Measurements from ENCODE around the gene IL32.
"Not testable (repeated sequence)": the region's sequence is repeated elsewhere in the genome, so short reads cannot be mapped to it uniquely, and the experiment has no call there.

IL32 gene

DNA sequence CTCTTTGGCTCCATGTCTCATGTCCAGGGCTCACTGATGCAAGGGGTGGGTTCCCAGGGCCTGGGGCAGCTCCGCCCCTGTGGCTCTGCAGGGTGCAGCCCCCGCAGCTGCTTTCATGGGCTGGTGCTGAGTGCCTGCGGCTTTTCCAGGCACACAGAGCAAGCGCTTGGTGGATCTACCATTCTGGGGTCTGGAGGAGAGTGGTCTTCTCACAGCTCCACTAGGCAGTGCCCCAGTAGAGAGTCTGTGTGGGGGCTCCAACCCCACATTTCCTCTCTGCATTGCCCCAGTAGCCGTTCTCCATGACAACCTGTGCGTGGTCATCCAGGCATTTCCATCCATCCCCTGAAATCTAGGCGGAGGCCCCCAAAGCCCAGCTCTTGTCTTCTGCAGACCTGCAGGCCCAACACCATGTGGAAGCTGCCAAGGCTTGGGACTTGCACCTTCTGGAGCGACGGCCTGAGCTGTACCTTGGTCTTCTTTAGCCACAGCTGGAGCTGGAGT, 5.2 kb downstream of the IL32 start:
- DNase-seq (ENCODE audit: low read depth, low spot score), result peak; percentile 64

DNA sequence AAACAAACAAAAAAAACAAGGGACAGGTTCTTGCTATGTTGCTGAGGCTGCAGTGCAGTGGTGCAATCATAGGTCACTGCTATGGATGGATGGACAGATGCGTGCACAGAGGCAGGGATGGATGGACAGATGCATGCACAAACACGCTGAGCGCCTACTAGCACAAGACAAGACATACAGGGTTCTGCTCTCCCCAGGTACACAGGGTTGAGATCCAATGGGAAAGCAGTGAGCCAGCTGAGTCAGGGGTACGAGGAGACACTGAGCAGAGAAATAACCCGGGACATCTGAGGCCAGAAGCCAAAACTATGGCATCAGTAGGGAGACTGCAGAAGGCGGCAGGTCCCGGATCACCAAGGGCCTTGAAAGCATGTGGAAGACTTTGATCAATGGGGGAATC, 6.2 kb downstream of the IL32 start:
- no peak for DNase-seq (ENCODE audit: low read depth, low spot score)

GRCh38 chr16:3072148-3072547, 6.7 kb downstream of the IL32 start:
- not testable (repeated sequence) for DNase-seq (ENCODE audit: low read depth, low spot score)

DNA sequence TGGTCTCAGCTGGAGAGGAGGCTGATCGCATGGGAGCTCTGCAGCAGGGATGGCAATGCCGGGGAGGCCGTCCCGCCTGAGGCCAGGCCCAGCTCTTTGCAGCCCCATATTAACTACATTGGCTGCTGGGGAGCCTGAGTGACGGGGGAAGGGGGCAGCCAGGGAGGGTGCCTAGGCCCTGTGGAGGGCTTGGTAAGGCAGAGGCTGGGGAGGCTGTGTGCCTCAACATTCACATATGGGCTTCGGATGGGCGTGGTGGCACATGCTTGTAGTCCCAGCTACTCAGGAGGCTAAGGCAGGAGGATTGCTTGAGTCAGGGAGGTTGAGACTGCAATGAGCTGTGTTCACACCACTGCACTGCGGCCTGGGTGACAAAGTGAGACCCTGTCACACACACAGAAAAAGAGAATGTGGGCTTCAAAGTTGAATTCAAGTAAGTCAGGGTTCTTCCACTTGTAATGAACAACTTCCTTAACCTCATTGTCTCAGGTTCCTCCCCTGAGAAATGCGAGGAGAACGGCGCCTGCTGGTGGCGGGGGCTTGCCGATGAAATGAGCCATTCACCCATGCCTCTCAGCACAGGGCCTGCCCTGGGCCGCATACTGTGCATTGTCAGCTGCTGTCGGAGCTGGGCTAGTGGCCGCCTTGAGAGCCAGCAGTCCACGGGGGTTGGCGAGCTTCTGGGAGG, 7.3 kb downstream of the IL32 start:
- DNase-seq (ENCODE audit: low read depth, low spot score), result not testable (repeated sequence)

DNA sequence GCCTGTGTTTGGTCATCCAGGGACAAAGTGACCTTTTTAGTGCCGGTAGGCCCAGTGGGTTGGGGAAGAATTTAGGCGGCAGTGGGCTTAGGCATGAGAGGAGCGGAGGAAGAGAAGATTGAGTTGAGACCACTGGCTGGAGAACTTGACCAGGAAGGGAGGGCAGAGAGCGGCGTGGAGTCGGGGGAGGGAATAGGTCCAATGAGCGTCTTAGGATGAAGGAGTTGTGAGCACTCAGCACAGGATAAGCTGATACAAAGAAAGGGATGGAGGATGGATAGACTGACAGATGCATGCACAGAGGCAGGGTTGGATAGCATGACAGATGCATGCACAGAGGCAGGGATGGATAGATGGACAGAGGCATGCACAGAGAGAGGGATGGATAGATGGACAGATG, 8.0 kb downstream of the IL32 start:
- no peak for DNase-seq (ENCODE audit: low read depth, low spot score)

DNA sequence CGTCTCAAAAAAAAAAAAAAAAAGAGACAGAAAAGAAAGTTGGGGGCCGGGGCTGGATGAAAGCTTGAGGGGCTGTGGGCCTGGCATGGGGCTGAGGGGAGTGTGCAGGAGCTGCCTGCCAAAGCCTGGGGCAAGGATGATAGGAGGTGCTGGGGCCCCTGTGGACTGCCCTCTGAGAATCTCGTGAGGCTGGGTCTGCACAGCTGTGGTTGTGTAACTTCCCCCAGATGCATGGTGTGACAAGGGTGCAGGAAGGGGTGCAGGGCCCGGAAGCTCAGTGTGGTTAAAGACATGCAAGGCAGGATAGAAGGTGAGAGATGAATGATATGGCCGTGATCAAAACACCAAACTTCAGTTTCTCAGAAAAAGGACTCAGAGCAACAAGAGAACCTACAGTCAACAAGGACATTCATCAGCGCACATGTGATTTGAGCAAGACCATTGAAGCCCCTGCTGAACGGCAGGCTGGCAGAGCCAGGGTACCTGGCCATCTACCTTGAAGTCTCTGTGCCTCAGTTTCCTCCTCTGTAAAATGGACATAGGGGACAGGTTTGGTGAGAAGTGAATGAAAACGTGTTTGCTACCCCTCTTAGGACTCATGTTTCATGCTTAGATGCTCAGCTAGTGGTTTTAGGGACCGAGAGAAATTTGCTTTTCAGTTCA, 9.6 kb downstream of the IL32 start:
- DNase-seq (ENCODE audit: low read depth, low spot score), result no peak

GRCh38 chr16:3075523-3075915, 10.1 kb downstream of the IL32 start:
- peak; percentile 27 for DNase-seq (ENCODE audit: low read depth, low spot score)

DNA sequence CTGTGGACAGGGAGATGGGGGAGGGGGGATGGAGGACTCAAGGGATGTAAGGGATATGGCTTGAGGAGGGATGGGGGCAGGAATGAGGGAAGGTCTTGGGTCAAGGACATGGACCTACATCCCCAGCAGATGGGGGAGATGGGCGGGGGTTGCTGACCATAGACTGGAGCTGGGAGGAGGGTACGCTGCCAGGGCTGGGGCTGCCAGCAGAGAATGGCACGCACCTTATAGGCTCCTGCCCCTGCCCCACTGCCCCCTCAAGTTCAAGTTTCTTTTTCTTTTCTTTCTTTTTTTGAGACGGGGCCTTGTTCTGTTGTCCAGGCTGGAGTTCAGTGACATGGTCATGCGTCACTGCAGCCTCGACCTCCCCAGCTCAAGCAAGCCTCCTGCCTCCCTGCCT, 10.5 kb downstream of the IL32 start:
- not testable (repeated sequence) for DNase-seq (ENCODE audit: low read depth, low spot score)

GRCh38 chr16:3076577-3076976, 11.1 kb downstream of the IL32 start:
- DNase-seq (ENCODE audit: low read depth, low spot score), result no peak

GRCh38 chr16:3080024-3080423, 14.6 kb downstream of the IL32 start:
- DNase-seq (ENCODE audit: low read depth, low spot score), result no peak

- not testable (repeated sequence) for DNase-seq (ENCODE audit: low read depth, low spot score)
Measured at GRCh38 chr16:3081957-3082356, 16.5 kb downstream of the IL32 start.

- DNase-seq (ENCODE audit: low read depth, low spot score), result not testable (repeated sequence)
Measured at GRCh38 chr16:3083408-3083807, 18.0 kb downstream of the IL32 start.

DNA sequence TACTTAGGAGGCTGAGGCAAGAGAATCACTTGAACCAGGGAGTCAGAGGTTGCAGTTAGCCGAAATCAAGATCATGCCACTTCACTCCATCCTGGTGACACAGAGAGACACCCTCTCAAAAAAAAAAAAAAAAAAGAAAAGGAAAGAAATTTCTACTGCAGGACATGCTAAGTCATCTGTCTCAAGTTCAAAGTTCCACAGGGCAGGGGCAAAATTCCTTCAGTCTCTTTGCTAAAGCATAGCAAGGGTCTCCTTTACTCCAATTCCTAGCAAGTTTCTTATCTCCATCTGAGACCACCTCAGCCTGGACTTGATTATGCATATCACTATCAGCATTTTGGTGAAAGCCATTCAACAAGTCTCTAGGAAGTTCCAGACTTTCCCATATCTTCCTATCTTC, 19.1 kb downstream of the IL32 start:
- no peak for DNase-seq (ENCODE audit: low read depth, low spot score)

DNA sequence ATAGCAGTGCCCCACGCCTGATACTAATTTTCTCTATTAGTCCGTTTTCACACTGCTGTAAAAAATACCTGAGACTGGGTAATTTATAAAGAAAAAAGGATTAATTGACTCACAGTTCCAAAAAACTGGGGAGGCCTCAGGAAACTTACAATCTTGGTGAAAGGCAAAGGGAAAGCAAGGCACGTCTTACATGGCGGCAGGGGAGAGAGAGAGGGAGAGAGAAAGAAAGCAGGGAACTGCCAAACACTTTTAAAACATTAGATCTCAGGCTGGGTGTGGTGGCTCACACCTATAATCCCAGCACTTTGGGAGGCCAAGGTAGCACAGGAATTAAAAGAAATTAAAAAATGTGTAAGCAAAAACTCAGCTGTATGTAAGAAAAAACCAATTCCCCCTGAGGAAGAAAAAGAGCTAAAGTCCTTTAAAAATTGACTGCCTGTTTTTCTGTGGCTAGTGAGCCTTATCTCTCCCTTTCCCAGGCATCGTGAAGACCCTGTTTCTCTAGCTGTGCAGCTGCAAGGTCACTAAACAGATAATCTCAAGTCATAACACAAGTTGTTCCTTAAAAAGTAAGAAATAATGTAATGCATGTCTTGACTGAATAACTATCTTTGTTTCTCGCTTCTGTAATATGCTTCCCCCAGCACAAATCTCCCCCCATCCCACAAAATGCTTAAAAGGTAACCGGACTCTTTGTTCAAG, 19.7 kb downstream of the IL32 start:
- no peak for DNase-seq (ENCODE audit: low read depth, low spot score)

- no peak for DNase-seq (ENCODE audit: low read depth, low spot score)
Measured at GRCh38 chr16:3085868-3086595, 20.6 kb downstream of the IL32 start.

DNA sequence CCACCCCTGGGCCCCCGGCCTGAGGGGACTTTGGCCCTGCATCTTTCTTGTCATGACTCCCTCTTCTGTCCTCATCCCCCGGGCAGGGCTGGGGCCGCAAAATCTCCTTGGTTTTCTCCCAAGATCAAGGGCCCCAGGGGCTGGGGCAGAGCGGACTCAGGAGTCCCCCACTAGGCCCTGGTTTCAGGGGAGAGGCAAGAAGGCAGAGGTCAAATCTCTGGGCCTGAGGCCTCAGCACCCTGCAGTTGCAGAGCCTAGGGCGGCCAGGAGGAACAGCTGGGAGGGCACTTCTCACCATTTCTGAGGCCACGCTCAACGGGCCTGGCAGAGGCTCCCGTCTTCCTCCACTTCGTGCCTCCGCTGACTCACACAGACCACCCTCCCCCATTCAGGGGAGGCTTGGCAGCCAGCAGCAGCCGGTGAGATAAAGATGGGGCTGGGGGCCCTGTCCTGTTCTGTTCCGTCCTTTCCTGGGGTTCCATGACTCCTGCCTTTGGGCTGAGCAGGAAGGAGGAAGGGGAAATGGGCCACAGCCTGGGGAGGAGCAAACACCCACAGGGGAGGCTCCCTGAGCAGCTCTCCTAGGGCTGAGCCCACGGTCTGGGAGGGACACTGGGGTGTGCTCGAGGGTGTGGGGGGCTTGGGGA, 21.3 kb downstream of the IL32 start:
- DNase-seq (ENCODE audit: low read depth, low spot score), result no peak

GRCh38 chr16:3087243-3088235, 22.1 kb downstream of the IL32 start:
- peak; percentile 62 for DNase-seq (ENCODE audit: low read depth, low spot score)

GRCh38 chr16:3088450-3088849, 23.0 kb downstream of the IL32 start:
- DNase-seq (ENCODE audit: low read depth, low spot score), result no peak

DNA sequence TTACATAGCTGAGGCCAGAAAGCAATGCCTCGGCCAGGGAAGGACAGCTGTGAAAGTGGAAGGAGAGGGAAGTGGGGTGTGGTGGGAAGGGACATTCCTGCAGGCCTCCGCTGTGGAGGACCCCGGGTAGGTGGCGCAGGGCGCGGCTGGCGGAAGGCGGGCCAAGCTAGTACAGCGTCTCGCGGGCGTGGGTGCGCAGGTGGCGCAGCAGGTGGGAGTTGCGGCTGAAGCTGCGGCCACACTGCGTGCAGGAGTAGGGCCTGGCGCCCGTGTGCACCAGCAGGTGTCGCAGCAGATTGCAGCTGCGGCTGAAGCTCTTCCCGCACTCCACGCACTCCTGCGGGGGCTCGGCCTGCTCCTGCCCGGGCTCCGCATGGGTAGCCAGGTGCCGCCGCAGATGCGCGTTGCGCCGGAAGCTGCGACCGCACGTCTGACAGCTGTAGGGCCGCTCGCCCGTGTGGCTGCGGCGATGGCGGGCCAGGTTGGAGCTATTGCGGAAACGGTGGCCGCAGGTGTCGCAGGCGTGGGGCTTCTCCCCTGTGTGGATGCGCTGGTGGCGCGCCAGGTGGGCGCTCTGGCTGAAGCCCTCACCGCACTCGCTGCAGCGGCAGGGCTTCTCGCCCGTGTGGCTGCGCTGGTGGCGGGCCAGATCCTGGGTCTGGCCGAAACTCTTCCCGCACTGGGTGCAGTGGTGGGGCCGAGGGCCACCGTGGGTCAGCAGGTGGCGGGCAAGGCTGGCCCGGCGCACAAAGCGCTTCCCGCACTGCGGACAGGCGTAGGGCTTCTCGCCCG, 23.7 kb downstream of the IL32 start:
- DNase-seq (ENCODE audit: low read depth, low spot score), result no peak
